HCT116 (cell line): ENCODE data around the gene RCSD1.

ENCODE experiments used
- EZH2 ChIP-seq: fragments of 200-600 bp; sonication (generic); IDR thresholded peaks from 2 replicates; pipeline ENCODE4 v1.6.1; 2017; ENCODE audit warnings: antibody characterized with exemption, mixed run types
- FOSL1 ChIP-seq: IDR thresholded peaks from 2 replicates; pipeline ENCODE4 v1.6.1; 2012; ENCODE audit warnings: low read depth
- POLR2A ChIP-seq: IDR thresholded peaks from 2 replicates; pipeline ENCODE4 v1.7.0; 2011; ENCODE audit warnings: borderline replicate concordance; ENCODE audit not compliant: insufficient read depth, insufficient read length; ENCODE audit errors: extremely low read depth
- POLR2AphosphoS5 ChIP-seq: IDR thresholded peaks from 2 replicates; pipeline ENCODE4 v1.6.1; 2011; ENCODE audit warnings: mild to moderate bottlenecking, low read depth, low read length, moderate library complexity
- REST ChIP-seq: IDR thresholded peaks from 2 replicates; pipeline ENCODE4 v1.6.1; 2012; ENCODE audit warnings: low read depth
- SIN3A ChIP-seq: IDR thresholded peaks from 2 replicates; pipeline ENCODE4 v1.6.1; 2012; ENCODE audit warnings: low read depth
- TCF7L2 ChIP-seq: IDR thresholded peaks from 2 replicates; pipeline ENCODE4 v1.7.0; 2011; ENCODE audit warnings: borderline replicate concordance, inconsistent platforms; ENCODE audit not compliant: insufficient read depth, insufficient read length; ENCODE audit errors: extremely low read depth
- YY1 ChIP-seq: IDR thresholded peaks from 2 replicates; pipeline ENCODE4 v1.6.1; 2011; ENCODE audit warnings: low read length, low read depth, moderate library complexity, mild to moderate bottlenecking; ENCODE audit not compliant: insufficient replicate concordance; ENCODE audit errors: extremely low read depth
- TF ChIP-seq, protein P1 (sequence below), 3 experiments: fragments of 200-600 bp in 1 of 3; sonication (generic) in 1 of 3; IDR thresholded peaks in 2 of 3; conservative IDR thresholded peaks in 1 of 3; 2 replicates each; pipeline ENCODE4 v1.5.1; 2012 to 2017; ENCODE audit warnings: low read depth in 2 of 3, low read length in 2 of 3, antibody characterized with exemption in 1 of 3, borderline replicate concordance in 1 of 3, control low read depth in 1 of 3, mild to moderate bottlenecking in 1 of 3, mixed read lengths in 1 of 3, mixed run types in 1 of 3, moderate library complexity in 1 of 3; ENCODE audit not compliant: insufficient read depth in 1 of 3

- TF ChIP-seq, protein P1, sequence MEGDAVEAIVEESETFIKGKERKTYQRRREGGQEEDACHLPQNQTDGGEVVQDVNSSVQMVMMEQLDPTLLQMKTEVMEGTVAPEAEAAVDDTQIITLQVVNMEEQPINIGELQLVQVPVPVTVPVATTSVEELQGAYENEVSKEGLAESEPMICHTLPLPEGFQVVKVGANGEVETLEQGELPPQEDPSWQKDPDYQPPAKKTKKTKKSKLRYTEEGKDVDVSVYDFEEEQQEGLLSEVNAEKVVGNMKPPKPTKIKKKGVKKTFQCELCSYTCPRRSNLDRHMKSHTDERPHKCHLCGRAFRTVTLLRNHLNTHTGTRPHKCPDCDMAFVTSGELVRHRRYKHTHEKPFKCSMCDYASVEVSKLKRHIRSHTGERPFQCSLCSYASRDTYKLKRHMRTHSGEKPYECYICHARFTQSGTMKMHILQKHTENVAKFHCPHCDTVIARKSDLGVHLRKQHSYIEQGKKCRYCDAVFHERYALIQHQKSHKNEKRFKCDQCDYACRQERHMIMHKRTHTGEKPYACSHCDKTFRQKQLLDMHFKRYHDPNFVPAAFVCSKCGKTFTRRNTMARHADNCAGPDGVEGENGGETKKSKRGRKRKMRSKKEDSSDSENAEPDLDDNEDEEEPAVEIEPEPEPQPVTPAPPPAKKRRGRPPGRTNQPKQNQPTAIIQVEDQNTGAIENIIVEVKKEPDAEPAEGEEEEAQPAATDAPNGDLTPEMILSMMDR (IDR thresholded peaks at IDR 0.05 in 2 of 3, conservative IDR thresholded peaks at IDR 0.05 in 1 of 3; ENCODE audit: borderline replicate concordance in 1 of 3, insufficient read depth in 1 of 3, low read depth in 2 of 3, low read length in 2 of 3) = no peak
- TF ChIP-seq EZH2 (no peak), REST (no peak), POLR2AphosphoS5 (no peak), POLR2A (no peak), TCF7L2 (no peak), YY1 (no peak), FOSL1 (no peak), SIN3A (no peak)
Measured at GRCh38 chr1:167685844-167686243, 55.8 kb downstream of the RCSD1 start.
